ENCODE results near the gene ADAP1.

The ADAP1 gene

GRCh38 chr7:895451-896052 is 58.9 kb downstream of the ADAP1 start:
- TF ChIP-seq ZNF274 (IDR thresholded peaks at IDR 0.05; ENCODE audit: low read depth, low read length): no peak

GRCh38 chr7:894927-895450 is 59.5 kb downstream of the ADAP1 start:
- no peak overlapping the region for H3K4me3 ChIP-seq (ENCODE audit: low read length)
- no peak for TF ChIP-seq ZNF274 (IDR thresholded peaks at IDR 0.05; ENCODE audit: low read depth, low read length)

More at GRCh38 chr7:895451-896052, 58.9 kb downstream of the ADAP1 start:
- no peak overlapping the region for H3K4me3 ChIP-seq (ENCODE audit: low read length)

GRCh38 chr7:894164-894867 is 60.2 kb downstream of the ADAP1 start:
- no peak for TF ChIP-seq ZNF274 (IDR thresholded peaks at IDR 0.05; ENCODE audit: low read depth, low read length)
- no peak overlapping the region for H3K4me3 ChIP-seq (ENCODE audit: low read length)

- H3K4me3 ChIP-seq (ENCODE audit: low read length): no peak overlapping the region
- no peak for TF ChIP-seq ZNF274 (IDR thresholded peaks at IDR 0.05; ENCODE audit: low read depth, low read length)
Observed at GRCh38 chr7:893686-894085, 60.8 kb downstream of the ADAP1 start.

- no peak overlapping the region for H3K4me3 ChIP-seq (ENCODE audit: low read length)
- no peak for TF ChIP-seq ZNF274 (IDR thresholded peaks at IDR 0.05; ENCODE audit: low read depth, low read length)
Observed at GRCh38 chr7:892648-893593, 61.6 kb downstream of the ADAP1 start.

- TF ChIP-seq ZNF274 (IDR thresholded peaks at IDR 0.05; ENCODE audit: low read depth, low read length): no peak
- H3K4me3 ChIP-seq (ENCODE audit: low read length): no peak overlapping the region
Observed at GRCh38 chr7:891805-892204, 62.7 kb downstream of the ADAP1 start.

- no peak overlapping the region for H3K4me3 ChIP-seq (ENCODE audit: low read length)
- TF ChIP-seq ZNF274 (IDR thresholded peaks at IDR 0.05; ENCODE audit: low read depth, low read length): no peak
Observed at GRCh38 chr7:891291-891690, 63.2 kb downstream of the ADAP1 start.

GRCh38 chr7:890868-891267 is 63.6 kb downstream of the ADAP1 start:
- TF ChIP-seq ZNF274 (IDR thresholded peaks at IDR 0.05; ENCODE audit: low read depth, low read length): no peak
- H3K4me3 ChIP-seq (ENCODE audit: low read length): no peak overlapping the region

GRCh38 chr7:889391-889790 is 65.1 kb downstream of the ADAP1 start:
- TF ChIP-seq ZNF274 (IDR thresholded peaks at IDR 0.05; ENCODE audit: low read depth, low read length): no peak
- no peak overlapping the region for H3K4me3 ChIP-seq (ENCODE audit: low read length)

- no peak for TF ChIP-seq ZNF274 (IDR thresholded peaks at IDR 0.05; ENCODE audit: low read depth, low read length)
- no peak overlapping the region for H3K4me3 ChIP-seq (ENCODE audit: low read length)
Observed at GRCh38 chr7:889025-889390, 65.5 kb downstream of the ADAP1 start.

GRCh38 chr7:888081-889024 is 66.1 kb downstream of the ADAP1 start:
- TF ChIP-seq ZNF274 (IDR thresholded peaks at IDR 0.05; ENCODE audit: low read depth, low read length): no peak

GRCh38 chr7:887488-887820 is 67.0 kb downstream of the ADAP1 start:
- H3K4me3 ChIP-seq (ENCODE audit: low read length): no peak overlapping the region
- TF ChIP-seq ZNF274 (IDR thresholded peaks at IDR 0.05; ENCODE audit: low read depth, low read length): no peak

More at GRCh38 chr7:888081-889024, 66.1 kb downstream of the ADAP1 start:
- H3K4me3 ChIP-seq (ENCODE audit: low read length): no peak overlapping the region
